ENCODE results near the gene ATG2B. TPM values are rescaled to one million over a fixed set of nuclear protein-coding genes. Genes with fewer than 3 reads are reported as not detected.

The ATG2B gene
- total and polyA plus RNA-seq, 9 of the 15 experiments (the other 6 are each of a cell fraction or from before 2014, with no cell fraction given): 0.83 to 12.9 (median 8.7) TPM

DNA sequence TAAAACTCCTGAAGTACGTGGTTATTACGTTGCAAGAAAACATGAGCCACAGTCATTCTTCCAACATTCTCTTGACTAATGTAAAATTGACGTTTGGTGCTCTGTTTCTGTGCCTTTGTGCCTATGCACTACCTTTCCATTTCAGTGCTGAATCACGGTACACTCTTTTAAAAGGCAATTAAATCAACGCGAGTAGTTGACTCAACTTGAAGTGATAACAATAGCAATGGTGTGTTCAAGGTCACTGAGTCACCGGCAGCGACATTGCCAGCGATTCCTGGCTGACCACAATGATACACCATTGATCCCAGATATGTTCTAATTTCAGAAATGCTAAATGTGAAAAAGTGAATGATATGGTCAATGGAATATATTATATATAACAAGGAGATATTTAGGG, 46.6 kb upstream of the ATG2B start (continued):
- TF ChIP-seq XRCC4 (IDR thresholded peaks at IDR 0.05; ENCODE audit: extremely low read depth, insufficient read depth, insufficient read length): no peak
- TF ChIP-seq, protein P1, sequence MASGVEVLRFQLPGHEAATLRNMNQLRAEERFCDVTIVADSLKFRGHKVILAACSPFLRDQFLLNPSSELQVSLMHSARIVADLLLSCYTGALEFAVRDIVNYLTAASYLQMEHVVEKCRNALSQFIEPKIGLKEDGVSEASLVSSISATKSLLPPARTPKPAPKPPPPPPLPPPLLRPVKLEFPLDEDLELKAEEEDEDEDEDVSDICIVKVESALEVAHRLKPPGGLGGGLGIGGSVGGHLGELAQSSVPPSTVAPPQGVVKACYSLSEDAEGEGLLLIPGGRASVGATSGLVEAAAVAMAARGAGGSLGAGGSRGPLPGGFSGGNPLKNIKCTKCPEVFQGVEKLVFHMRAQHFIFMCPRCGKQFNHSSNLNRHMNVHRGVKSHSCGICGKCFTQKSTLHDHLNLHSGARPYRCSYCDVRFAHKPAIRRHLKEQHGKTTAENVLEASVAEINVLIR (CRISPR knock-in tag; IDR thresholded peaks at IDR 0.05): no peak
- no peak for TF ChIP-seq ZNF121 (CRISPR knock-in tag; conservative IDR thresholded peaks at IDR 0.05)
- TF ChIP-seq, protein P2, sequence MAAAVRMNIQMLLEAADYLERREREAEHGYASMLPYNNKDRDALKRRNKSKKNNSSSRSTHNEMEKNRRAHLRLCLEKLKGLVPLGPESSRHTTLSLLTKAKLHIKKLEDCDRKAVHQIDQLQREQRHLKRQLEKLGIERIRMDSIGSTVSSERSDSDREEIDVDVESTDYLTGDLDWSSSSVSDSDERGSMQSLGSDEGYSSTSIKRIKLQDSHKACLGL (CRISPR knock-in tag; IDR thresholded peaks at IDR 0.05; ENCODE audit: borderline replicate concordance, poor library complexity, severe bottlenecking): no peak
- no peak for TF ChIP-seq THRB (CRISPR knock-in tag; conservative IDR thresholded peaks at IDR 0.05)
- TF ChIP-seq SREBF1 (IDR thresholded peaks at IDR 0.05; ENCODE audit: borderline replicate concordance, low read depth, low read length): no peak
- no peak for TF ChIP-seq E2F3 (CRISPR knock-in tag; IDR thresholded peaks at IDR 0.05)
- no peak for TF ChIP-seq ZNF695 (CRISPR knock-in tag; IDR thresholded peaks at IDR 0.05)
- no peak for TF ChIP-seq CSDE1 (IDR thresholded peaks at IDR 0.05)
- TF ChIP-seq, protein P3, sequence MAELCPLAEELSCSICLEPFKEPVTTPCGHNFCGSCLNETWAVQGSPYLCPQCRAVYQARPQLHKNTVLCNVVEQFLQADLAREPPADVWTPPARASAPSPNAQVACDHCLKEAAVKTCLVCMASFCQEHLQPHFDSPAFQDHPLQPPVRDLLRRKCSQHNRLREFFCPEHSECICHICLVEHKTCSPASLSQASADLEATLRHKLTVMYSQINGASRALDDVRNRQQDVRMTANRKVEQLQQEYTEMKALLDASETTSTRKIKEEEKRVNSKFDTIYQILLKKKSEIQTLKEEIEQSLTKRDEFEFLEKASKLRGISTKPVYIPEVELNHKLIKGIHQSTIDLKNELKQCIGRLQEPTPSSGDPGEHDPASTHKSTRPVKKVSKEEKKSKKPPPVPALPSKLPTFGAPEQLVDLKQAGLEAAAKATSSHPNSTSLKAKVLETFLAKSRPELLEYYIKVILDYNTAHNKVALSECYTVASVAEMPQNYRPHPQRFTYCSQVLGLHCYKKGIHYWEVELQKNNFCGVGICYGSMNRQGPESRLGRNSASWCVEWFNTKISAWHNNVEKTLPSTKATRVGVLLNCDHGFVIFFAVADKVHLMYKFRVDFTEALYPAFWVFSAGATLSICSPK (IDR thresholded peaks at IDR 0.05; ENCODE audit: borderline replicate concordance): no peak
- TF ChIP-seq, protein P4, sequence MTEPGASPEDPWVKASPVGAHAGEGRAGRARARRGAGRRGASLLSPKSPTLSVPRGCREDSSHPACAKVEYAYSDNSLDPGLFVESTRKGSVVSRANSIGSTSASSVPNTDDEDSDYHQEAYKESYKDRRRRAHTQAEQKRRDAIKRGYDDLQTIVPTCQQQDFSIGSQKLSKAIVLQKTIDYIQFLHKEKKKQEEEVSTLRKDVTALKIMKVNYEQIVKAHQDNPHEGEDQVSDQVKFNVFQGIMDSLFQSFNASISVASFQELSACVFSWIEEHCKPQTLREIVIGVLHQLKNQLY (CRISPR knock-in tag; conservative IDR thresholded peaks at IDR 0.05): no peak
- no peak for TF ChIP-seq SAFB2 (IDR thresholded peaks at IDR 0.05; ENCODE audit: borderline replicate concordance, low read depth, low read length, severe bottlenecking)
- no peak for TF ChIP-seq PTTG1 (tag; IDR thresholded peaks at IDR 0.05; ENCODE audit: low read depth)
- TF ChIP-seq GTF2A2 (tag; IDR thresholded peaks at IDR 0.05): no peak
- TF ChIP-seq GATAD2A (IDR thresholded peaks at IDR 0.05): no peak
- no peak for TF ChIP-seq THRAP3 (IDR thresholded peaks at IDR 0.05; ENCODE audit: borderline replicate concordance)
- TF ChIP-seq ELF1 (tag; IDR thresholded peaks at IDR 0.05): no peak
